SK-N-SH (cell line): ENCODE data around the gene TULP4.

Experiments used
- CTCF ChIP-seq: fragments of 200-600 bp; sonication (generic); IDR thresholded peaks from 2 replicates; pipeline ENCODE4 v1.6.1; 2017; ENCODE audit warnings: antibody characterized with exemption, mild to moderate bottlenecking, moderate library complexity
- FOXM1 ChIP-seq: IDR thresholded peaks from 2 replicates; pipeline ENCODE4 v1.4.0; 2012; ENCODE audit warnings: low read depth, mild to moderate bottlenecking
- JUND ChIP-seq: IDR thresholded peaks from 2 replicates; pipeline ENCODE4 v1.4.0; 2012
- MXI1 ChIP-seq: IDR thresholded peaks from 2 replicates; pipeline ENCODE4 v1.6.1; 2012; ENCODE audit warnings: mild to moderate bottlenecking, low read depth, low read length, improper control_type of control experiment
- POLR2AphosphoS5 ChIP-seq: IDR thresholded peaks from 2 replicates; pipeline ENCODE4 v1.6.1; 2012; ENCODE audit warnings: low read depth, low read length
- RCOR1 ChIP-seq: fragments of 150-350 bp; IDR thresholded peaks from 2 replicates; pipeline ENCODE4 v1.6.1; 2017; ENCODE audit warnings: antibody characterized with exemption, low read length
- RFX5 ChIP-seq: IDR thresholded peaks from 2 replicates; pipeline ENCODE4 v1.6.1; 2012; ENCODE audit warnings: mild to moderate bottlenecking, improper control_type of control experiment, low read length
- YY1 ChIP-seq: IDR thresholded peaks from 2 replicates; pipeline ENCODE4 v1.4.0; 2012; ENCODE audit warnings: low read depth, mild to moderate bottlenecking

GRCh38 chr6:158517581-158517980, 205.3 kb downstream of the TULP4 start:
- TF ChIP-seq POLR2AphosphoS5 (no peak), FOXM1 (no peak), CTCF (no peak), JUND (no peak), YY1 (no peak), MXI1 (no peak), RFX5 (no peak), RCOR1 (no peak)
